ENCODE data around the gene ACTL7A.

DNA sequence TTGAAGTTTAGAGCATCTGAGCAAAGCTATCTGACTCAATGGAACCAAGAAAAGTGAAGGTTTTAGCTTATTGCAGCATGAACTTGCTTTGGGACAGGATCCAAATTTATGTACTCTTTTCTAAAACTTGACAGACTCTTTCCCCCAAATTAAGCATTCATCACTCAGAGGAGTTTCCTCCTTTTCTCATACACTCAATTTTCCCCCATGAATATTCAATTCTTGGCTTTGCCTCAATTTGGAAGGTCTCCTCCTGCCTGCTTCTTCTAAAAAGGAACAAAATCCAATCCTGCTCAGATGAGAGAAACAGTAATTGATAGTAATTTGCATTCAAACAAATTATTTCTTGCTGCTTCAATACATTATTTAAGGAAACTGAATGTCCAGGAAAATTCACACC, 5.0 kb downstream of the ACTL7A start:
- TF ChIP-seq, protein P1, sequence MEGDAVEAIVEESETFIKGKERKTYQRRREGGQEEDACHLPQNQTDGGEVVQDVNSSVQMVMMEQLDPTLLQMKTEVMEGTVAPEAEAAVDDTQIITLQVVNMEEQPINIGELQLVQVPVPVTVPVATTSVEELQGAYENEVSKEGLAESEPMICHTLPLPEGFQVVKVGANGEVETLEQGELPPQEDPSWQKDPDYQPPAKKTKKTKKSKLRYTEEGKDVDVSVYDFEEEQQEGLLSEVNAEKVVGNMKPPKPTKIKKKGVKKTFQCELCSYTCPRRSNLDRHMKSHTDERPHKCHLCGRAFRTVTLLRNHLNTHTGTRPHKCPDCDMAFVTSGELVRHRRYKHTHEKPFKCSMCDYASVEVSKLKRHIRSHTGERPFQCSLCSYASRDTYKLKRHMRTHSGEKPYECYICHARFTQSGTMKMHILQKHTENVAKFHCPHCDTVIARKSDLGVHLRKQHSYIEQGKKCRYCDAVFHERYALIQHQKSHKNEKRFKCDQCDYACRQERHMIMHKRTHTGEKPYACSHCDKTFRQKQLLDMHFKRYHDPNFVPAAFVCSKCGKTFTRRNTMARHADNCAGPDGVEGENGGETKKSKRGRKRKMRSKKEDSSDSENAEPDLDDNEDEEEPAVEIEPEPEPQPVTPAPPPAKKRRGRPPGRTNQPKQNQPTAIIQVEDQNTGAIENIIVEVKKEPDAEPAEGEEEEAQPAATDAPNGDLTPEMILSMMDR (IDR thresholded peaks at IDR 0.05): no peak
- TF ChIP-seq POLR2A (IDR thresholded peaks at IDR 0.05): no peak

Data from thyroid gland (tissue), 4 donors.